Neural cell (in vitro differentiated cells): ENCODE measurements around the gene TNFRSF19.

Source experiments
- EP300 ChIP-seq: fragments of 450-650 bp; conservative IDR thresholded peaks from 2 replicates; pipeline ENCODE4 v1.6.1; 2014; ENCODE audit warnings: antibody characterized with exemption, mild to moderate bottlenecking, moderate library complexity; ENCODE audit not compliant: poor library complexity, severe bottlenecking
- EZH2 ChIP-seq: fragments of 200-600, 300-800 bp; shearing (Covaris generic), sonication (generic); IDR thresholded peaks from 2 replicates; pipeline ENCODE4 v1.6.1; 2014; ENCODE audit warnings: antibody characterized with exemption, low read length, borderline replicate concordance, mild to moderate bottlenecking; ENCODE audit not compliant: insufficient read depth, poor library complexity, severe bottlenecking
- MXI1 ChIP-seq: fragments of 450-650 bp; conservative IDR thresholded peaks from 2 replicates; pipeline ENCODE4 v1.6.1; 2014; ENCODE audit warnings: antibody characterized with exemption, mild to moderate bottlenecking; ENCODE audit not compliant: poor library complexity, severe bottlenecking
- POLR2AphosphoS5 ChIP-seq: IDR thresholded peaks from 2 replicates; pipeline ENCODE4 v1.6.1; 2012
- RAD21 ChIP-seq: fragments of 450-650 bp; conservative IDR thresholded peaks from 2 replicates; pipeline ENCODE4 v1.6.1; 2014; ENCODE audit warnings: antibody characterized with exemption, mild to moderate bottlenecking, moderate library complexity
- SMC3 ChIP-seq: fragments of 450-650 bp; conservative IDR thresholded peaks from 2 replicates; pipeline ENCODE4 v1.6.1; 2014; ENCODE audit warnings: antibody characterized with exemption, mild to moderate bottlenecking, moderate library complexity; ENCODE audit not compliant: poor library complexity
- TF ChIP-seq, protein P1 (sequence below): fragments of 450-650 bp; IDR thresholded peaks from 2 replicates; pipeline ENCODE4 v1.5.1; 2014; ENCODE audit warnings: antibody characterized with exemption, mild to moderate bottlenecking, moderate library complexity; ENCODE audit not compliant: poor library complexity, severe bottlenecking

DNA sequence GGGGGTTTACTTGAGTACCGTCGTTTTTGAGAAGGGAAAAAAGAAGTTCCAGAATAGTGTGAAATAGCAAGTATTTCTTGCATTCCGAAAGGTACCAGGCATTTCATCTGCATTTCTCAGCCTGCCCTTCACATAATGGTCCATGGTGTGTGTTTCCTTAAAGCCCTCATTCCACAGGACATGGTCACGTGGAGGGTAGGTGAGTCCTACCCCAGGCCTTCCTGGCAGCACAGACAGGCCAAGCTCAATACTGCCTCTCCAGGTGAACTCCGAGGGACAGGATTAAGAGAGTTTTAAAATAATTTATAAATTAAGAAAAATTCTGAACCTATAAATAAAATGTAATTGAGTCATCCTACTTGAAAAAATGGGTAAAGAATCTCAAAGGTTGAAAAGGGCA is 64.7 kb downstream of the TNFRSF19 start:
- TF ChIP-seq, protein P1, sequence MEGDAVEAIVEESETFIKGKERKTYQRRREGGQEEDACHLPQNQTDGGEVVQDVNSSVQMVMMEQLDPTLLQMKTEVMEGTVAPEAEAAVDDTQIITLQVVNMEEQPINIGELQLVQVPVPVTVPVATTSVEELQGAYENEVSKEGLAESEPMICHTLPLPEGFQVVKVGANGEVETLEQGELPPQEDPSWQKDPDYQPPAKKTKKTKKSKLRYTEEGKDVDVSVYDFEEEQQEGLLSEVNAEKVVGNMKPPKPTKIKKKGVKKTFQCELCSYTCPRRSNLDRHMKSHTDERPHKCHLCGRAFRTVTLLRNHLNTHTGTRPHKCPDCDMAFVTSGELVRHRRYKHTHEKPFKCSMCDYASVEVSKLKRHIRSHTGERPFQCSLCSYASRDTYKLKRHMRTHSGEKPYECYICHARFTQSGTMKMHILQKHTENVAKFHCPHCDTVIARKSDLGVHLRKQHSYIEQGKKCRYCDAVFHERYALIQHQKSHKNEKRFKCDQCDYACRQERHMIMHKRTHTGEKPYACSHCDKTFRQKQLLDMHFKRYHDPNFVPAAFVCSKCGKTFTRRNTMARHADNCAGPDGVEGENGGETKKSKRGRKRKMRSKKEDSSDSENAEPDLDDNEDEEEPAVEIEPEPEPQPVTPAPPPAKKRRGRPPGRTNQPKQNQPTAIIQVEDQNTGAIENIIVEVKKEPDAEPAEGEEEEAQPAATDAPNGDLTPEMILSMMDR, result no peak
- TF ChIP-seq EZH2 (no peak), MXI1 (no peak), POLR2AphosphoS5 (no peak), EP300 (no peak), SMC3 (no peak), RAD21 (no peak)
